ENCODE data around the gene FOXP1. TPM values are rescaled to one million over a fixed set of nuclear protein-coding genes. Genes with fewer than 3 reads are reported as not detected.

FOXP1 gene
- total and polyA plus RNA-seq, 9 of the 15 experiments (the other 6 are each of a cell fraction or from before 2014, with no cell fraction given): 7.7 to 34.5 (median 13.7) TPM

DNA sequence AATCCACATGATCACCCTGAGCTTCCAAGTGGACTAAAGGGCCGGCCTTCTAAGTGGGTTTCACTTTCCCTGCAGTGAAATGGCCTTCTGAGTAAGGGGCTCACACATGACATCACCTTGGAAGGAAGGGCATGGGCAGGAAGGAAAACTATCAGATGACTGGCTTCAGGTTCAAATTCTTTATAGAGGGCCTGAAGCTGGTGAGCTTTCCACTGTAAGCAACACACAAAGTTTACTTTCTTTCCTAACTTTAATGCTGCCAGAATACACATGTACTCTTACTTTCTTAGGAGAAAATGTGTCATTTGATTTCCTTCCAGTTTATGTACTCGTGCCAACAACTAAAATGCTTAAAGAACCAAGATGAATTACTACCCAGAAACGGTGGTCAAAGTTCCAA, 475.6 kb downstream of the FOXP1 start (continued):
- TF ChIP-seq, protein P1, sequence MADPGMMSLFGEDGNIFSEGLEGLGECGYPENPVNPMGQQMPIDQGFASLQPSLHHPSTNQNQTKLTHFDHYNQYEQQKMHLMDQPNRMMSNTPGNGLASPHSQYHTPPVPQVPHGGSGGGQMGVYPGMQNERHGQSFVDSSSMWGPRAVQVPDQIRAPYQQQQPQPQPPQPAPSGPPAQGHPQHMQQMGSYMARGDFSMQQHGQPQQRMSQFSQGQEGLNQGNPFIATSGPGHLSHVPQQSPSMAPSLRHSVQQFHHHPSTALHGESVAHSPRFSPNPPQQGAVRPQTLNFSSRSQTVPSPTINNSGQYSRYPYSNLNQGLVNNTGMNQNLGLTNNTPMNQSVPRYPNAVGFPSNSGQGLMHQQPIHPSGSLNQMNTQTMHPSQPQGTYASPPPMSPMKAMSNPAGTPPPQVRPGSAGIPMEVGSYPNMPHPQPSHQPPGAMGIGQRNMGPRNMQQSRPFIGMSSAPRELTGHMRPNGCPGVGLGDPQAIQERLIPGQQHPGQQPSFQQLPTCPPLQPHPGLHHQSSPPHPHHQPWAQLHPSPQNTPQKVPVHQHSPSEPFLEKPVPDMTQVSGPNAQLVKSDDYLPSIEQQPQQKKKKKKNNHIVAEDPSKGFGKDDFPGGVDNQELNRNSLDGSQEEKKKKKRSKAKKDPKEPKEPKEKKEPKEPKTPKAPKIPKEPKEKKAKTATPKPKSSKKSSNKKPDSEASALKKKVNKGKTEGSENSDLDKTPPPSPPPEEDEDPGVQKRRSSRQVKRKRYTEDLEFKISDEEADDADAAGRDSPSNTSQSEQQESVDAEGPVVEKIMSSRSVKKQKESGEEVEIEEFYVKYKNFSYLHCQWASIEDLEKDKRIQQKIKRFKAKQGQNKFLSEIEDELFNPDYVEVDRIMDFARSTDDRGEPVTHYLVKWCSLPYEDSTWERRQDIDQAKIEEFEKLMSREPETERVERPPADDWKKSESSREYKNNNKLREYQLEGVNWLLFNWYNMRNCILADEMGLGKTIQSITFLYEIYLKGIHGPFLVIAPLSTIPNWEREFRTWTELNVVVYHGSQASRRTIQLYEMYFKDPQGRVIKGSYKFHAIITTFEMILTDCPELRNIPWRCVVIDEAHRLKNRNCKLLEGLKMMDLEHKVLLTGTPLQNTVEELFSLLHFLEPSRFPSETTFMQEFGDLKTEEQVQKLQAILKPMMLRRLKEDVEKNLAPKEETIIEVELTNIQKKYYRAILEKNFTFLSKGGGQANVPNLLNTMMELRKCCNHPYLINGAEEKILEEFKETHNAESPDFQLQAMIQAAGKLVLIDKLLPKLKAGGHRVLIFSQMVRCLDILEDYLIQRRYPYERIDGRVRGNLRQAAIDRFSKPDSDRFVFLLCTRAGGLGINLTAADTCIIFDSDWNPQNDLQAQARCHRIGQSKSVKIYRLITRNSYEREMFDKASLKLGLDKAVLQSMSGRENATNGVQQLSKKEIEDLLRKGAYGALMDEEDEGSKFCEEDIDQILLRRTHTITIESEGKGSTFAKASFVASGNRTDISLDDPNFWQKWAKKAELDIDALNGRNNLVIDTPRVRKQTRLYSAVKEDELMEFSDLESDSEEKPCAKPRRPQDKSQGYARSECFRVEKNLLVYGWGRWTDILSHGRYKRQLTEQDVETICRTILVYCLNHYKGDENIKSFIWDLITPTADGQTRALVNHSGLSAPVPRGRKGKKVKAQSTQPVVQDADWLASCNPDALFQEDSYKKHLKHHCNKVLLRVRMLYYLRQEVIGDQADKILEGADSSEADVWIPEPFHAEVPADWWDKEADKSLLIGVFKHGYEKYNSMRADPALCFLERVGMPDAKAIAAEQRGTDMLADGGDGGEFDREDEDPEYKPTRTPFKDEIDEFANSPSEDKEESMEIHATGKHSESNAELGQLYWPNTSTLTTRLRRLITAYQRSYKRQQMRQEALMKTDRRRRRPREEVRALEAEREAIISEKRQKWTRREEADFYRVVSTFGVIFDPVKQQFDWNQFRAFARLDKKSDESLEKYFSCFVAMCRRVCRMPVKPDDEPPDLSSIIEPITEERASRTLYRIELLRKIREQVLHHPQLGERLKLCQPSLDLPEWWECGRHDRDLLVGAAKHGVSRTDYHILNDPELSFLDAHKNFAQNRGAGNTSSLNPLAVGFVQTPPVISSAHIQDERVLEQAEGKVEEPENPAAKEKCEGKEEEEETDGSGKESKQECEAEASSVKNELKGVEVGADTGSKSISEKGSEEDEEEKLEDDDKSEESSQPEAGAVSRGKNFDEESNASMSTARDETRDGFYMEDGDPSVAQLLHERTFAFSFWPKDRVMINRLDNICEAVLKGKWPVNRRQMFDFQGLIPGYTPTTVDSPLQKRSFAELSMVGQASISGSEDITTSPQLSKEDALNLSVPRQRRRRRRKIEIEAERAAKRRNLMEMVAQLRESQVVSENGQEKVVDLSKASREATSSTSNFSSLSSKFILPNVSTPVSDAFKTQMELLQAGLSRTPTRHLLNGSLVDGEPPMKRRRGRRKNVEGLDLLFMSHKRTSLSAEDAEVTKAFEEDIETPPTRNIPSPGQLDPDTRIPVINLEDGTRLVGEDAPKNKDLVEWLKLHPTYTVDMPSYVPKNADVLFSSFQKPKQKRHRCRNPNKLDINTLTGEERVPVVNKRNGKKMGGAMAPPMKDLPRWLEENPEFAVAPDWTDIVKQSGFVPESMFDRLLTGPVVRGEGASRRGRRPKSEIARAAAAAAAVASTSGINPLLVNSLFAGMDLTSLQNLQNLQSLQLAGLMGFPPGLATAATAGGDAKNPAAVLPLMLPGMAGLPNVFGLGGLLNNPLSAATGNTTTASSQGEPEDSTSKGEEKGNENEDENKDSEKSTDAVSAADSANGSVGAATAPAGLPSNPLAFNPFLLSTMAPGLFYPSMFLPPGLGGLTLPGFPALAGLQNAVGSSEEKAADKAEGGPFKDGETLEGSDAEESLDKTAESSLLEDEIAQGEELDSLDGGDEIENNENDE (IDR thresholded peaks at IDR 0.05; ENCODE audit: low read depth, low read length): no peak
- TF ChIP-seq, protein P2, sequence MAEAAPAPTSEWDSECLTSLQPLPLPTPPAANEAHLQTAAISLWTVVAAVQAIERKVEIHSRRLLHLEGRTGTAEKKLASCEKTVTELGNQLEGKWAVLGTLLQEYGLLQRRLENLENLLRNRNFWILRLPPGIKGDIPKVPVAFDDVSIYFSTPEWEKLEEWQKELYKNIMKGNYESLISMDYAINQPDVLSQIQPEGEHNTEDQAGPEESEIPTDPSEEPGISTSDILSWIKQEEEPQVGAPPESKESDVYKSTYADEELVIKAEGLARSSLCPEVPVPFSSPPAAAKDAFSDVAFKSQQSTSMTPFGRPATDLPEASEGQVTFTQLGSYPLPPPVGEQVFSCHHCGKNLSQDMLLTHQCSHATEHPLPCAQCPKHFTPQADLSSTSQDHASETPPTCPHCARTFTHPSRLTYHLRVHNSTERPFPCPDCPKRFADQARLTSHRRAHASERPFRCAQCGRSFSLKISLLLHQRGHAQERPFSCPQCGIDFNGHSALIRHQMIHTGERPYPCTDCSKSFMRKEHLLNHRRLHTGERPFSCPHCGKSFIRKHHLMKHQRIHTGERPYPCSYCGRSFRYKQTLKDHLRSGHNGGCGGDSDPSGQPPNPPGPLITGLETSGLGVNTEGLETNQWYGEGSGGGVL (CRISPR knock-in tag; IDR thresholded peaks at IDR 0.05): no peak
- TF ChIP-seq SUPT5H (IDR thresholded peaks at IDR 0.05) (no peak), PHF20 (IDR thresholded peaks at IDR 0.05; ENCODE audit: partially characterized antibody) (no peak), KDM1A (IDR thresholded peaks at IDR 0.05) (no peak), HLTF (IDR thresholded peaks at IDR 0.05) (no peak)
- TF ChIP-seq, protein P3, sequence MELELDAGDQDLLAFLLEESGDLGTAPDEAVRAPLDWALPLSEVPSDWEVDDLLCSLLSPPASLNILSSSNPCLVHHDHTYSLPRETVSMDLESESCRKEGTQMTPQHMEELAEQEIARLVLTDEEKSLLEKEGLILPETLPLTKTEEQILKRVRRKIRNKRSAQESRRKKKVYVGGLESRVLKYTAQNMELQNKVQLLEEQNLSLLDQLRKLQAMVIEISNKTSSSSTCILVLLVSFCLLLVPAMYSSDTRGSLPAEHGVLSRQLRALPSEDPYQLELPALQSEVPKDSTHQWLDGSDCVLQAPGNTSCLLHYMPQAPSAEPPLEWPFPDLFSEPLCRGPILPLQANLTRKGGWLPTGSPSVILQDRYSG (tag; conservative IDR thresholded peaks at IDR 0.05; ENCODE audit: low read depth): no peak
